SH-SY5Y (cell line): ENCODE data around the gene DAAM1.

ENCODE experiments used
- GATA2 ChIP-seq: IDR thresholded peaks from 2 replicates; pipeline ENCODE4 v1.6.1; 2011; ENCODE audit warnings: mild to moderate bottlenecking, low read depth, low read length
- GATA3 ChIP-seq: IDR thresholded peaks from 2 replicates; pipeline ENCODE4 v1.6.1; 2011; ENCODE audit warnings: low read depth, mild to moderate bottlenecking, low read length, moderate library complexity

DNA sequence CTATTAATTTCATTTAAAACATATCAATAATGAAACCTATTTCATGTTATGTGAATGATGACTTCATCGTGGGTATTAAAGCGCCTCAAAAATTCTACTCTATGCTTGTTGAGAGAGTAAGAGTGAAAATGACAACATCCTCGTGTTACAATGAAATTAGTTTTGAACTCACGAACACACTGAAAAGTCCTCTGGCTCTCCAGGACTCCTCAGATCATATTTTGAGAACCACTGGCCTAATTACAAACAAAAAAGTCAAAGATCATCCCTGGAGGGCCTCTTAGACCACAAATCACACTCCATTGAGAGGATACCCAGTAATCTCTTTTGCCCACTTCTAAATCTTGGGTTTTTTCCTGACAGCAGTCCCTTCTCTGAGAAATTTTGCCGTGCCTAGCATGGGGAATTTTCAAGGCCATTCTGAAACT lies 19.1 kb downstream of the DAAM1 start:
- TF ChIP-seq GATA2 (no peak), GATA3 (no peak)
